Measurements from ENCODE around the gene MAGI2.
"Not testable (repeated sequence)": the region's sequence is repeated elsewhere in the genome, so short reads cannot be mapped to it uniquely, and the experiment has no call there.

MAGI2 gene

DNA sequence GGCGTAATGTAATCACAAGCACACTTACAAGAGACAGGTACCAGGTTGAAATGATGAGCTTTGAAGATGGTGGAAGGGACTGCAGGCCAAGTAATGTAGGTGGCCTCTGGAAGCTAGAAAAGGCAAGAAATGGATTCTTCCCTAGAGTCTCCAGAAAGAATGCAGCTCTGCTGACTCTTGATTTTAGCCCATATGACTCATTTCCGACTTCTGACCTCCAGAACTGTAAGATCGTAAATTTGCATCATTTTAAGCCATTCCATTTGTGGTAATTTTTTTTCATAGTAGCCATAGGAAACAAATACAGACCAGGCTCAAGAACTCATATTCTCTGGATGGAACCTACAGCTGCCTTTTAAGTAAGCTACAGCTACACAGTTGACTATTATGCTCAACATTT lies 315.5 kb downstream of the MAGI2 start:
- DNase-seq = no peak

DNA sequence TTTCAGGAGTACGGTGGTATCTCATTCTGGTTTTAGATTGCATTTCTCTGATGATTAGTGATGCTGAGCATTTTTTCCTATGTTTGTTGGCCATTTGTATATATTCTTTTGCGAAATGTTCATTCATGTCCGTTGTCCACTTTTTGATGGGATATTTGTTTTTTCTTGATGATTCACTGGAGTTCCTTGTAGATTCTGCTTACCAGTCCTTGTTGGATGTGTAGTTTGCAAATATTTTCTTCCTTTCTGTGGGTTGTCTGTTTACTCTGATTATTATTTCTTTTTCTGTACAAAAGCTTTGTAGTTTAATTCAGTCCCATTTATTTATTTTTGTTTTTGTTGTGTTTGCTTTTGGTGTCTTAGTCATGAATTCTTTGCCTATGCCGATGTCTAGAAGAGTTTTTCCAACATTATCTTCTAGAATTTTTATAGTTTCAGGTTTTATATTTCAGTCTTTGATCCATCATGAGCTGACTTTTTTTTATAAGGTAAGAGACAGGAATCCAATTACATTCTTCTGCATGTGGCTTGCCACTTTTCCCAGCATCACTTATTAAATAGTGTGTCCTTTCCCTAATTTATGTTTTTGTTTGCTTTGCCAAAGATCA lies 320.5 kb downstream of the MAGI2 start:
- DNase-seq = no peak

DNA sequence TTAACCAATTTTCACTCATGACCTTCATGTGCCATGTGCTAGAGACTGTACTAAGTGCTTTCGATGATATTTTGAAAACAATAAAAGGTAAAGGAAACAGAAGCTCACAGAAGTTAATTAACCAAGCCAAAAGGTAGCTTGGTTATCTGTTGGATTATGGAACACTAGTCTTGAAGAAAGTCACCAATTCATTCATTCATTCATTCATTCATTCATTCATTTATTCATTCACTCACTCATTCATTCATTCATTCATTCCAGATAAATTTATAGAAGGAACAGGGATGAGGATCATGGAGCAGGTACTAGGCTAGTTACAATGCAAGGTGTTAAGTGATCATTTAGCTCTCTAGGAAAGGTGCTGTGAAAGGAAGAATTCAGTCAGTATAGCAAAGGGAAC lies 322.8 kb downstream of the MAGI2 start:
- no peak for DNase-seq

DNA sequence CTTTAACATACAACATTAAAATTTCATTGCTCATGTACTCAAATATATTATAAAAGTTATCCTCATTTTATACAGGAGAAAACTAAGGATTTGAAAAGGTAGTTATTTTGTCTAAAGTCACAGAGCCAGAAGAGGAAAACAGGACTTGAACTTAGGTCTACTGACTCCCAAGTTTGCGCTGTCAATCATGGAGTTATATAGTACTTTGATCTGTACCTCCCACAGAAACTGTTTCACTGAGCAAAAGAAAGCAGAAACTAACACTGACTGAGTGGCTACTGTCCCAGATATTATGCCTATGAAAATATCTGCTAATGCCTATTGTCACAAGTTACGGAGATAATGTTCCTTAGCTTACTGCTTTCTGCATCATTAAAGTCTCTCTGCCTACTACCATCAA lies 329.1 kb downstream of the MAGI2 start:
- DNase-seq = no peak

DNA sequence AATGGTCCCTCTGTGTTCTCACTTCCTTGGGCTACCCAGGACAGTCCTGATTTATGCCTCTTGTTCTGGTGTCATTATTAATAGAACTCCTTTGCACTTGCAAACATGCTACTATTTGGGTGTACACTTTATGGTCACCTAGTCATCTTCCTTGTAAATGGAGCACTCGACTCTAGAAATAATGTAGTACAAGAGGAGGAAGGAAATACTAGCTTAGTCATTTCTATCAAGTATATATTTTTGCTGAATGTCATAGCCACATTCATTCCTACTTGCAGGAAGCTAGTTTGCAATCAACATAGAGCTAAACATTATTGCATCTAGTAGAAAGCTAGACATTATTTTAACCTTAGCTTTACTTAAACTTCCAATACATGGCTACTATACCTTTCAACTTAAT lies 335.3 kb downstream of the MAGI2 start:
- DNase-seq = no peak

DNA sequence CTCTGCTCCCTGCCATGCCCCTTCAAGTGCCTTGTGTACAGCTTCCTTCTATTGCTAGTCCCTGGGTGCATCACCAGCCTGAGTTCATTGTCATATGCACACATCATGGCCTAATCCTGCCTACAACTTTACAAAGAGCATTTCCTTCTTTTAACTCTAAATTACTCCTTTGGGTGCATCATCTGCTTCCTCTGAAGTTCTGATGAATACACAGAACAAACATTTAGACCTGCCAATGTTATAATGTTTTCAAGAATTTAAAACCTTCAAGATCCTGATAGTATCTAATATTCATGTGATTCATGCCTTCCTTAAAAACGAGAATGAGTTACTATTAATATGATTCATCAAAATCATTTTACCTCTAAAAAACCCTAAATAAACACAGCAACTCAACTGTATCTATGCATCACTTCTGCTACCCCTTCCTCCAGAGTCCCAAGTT lies 357.1 kb downstream of the MAGI2 start:
- no peak for DNase-seq

DNA sequence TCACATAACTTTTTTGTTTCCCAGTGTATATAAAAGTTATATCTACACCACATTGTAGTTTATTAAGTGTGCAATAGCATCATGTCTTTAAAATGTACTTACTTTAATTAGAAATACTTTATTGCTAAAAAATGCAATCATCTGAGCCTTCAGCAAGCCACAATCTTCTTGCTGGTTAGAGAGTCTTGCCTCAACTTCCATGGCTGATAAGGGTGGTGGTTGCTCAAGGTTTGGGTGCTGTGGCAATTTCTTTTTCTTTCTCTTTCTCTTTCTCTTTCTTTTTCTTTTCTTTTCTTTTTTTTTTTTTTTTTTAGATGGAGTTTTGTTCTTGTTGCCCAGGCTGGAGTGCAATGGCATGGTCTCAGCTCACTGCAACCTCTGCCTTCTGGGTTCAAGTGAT lies 360.0 kb downstream of the MAGI2 start:
- DNase-seq = no peak

DNA sequence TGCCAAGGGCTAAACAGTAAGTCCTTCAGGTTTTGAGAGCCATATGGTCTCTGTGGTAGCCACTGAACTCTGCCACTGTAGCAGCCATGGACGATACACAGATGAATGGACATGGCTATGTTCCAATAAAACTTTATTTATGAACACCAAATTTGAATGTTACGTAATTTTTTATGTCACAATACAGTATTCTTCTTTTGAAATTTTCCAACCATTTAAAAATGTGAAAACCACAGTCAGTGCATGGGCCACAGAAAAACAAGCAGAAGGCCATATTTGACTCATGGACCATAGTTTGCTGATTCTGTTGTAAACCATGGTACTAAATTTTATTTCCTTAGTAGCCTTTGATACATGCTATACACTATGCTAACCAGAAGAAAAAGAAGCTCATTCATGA lies 361.8 kb downstream of the MAGI2 start:
- no peak for DNase-seq

DNA sequence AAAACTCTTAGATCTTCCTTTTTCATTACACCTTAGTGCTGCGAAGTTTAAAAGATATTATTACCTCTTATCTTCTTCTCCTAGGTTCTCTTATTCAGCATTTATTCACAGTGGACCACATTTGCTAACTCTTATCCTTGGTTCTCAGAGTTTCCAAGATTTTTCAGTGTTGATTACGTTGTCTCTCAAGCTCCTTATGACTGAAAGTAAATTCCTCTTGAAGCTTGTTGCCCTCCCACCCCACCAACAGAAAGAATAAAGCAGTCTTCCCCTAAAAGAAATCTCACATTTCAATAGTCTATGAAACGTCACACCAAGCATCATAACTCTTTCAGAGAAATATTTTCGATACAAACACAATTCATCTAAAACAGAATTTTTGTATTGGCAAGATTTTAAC lies 362.5 kb downstream of the MAGI2 start:
- DNase-seq = no peak

DNA sequence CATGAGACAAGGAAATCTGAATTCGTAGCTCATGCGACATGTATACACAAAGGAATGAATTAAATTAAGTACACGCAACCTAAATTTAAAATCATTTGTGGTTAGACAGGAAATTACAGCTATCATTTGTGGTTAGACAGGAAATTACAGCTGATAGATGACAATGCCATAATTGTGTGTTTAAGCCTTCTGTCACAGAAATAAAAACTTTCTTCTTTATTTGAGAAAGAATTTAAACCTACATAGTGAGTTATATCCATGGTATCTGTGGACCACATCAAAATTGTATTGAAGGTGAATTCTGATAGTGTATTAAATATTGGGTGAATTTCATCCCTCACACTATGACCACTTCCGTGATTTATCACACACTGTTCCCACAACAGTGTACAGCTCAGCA lies 362.9 kb downstream of the MAGI2 start:
- no peak for DNase-seq

DNA sequence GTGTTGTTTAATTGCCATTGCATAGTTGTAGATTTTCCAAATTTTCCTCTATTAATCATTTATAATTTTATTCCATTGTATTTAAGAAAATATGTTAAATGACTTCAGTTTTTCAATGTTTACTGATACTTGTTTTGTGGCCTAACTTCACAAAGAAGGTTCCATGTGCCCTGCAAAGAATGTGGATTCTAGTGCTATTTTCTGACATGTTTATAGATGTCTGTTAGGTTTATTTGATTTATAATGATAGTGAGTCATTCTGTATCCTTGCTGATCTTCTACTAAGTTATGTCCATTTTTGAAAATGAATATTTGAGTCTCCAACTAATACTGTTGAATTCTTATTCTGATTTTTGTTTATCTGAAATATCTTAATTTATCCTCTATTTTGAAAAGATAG lies 369.0 kb downstream of the MAGI2 start:
- no peak for DNase-seq

DNA sequence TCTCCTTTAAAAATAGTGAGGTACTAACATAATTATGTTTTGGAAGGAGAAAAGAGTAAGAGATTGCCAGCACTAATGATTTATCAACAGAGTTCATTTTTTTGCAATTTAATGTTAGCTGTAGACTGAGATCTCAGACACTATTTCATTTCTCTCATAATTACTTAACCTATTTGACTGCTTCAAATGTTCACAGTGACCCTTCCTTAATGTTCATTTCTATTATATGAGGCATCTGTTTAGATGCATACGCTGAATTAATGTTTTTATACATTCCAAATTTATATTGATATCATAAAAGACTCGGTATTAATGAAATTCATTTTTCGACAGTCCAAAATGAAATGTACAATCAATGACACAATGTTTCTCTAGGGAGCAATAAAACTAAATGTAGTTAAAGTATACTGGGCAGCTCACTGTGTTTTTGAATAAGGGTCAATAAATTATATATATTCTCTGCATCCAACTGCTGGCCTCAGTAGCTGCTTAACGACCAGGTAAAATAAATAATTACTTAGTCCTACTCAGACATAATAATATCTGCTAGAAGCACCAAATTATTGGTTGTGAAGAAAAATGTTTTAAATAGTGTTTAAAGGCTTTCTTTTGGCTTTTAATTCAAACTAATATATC lies 373.4 kb downstream of the MAGI2 start:
- no peak for DNase-seq

DNA sequence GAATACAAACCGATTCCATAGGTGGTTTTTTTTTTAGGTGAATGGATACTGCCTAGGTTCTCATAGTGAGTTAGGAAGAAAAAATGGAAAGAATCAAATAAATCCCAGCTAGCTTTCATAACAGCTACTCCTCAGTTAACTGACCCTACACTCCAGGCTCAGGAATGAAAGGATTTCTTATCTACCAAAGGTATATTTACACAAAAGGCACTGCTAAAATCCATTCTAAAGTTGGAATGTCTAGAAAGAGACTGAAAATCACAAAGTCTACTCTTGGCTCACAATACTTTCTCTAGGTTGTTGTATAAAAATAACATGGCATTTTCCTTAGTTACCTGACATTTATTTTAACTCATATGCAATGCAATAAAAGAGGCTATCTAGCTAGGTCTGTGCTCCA lies 375.2 kb downstream of the MAGI2 start:
- no peak for DNase-seq

DNA sequence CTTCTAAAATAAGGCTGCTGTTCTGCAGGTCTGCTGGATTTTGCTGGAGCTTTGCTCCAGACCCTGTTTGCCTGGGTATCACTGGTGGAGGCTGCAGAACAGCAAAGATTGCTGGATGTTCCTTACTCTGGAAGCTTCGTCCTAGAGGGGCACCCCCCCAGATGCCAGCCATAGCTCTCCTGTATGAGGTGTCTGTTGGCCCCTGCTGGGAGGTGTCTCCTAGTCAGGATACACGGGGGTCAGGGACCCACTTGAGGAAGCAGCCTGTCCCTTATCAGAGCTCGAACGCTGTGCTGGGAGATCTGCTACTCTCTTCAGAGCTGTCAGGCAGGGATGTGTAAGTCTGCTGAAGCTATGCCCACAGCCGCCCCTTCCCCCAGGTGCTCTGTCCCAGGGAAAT lies 382.3 kb downstream of the MAGI2 start:
- not testable (repeated sequence) for DNase-seq

DNA sequence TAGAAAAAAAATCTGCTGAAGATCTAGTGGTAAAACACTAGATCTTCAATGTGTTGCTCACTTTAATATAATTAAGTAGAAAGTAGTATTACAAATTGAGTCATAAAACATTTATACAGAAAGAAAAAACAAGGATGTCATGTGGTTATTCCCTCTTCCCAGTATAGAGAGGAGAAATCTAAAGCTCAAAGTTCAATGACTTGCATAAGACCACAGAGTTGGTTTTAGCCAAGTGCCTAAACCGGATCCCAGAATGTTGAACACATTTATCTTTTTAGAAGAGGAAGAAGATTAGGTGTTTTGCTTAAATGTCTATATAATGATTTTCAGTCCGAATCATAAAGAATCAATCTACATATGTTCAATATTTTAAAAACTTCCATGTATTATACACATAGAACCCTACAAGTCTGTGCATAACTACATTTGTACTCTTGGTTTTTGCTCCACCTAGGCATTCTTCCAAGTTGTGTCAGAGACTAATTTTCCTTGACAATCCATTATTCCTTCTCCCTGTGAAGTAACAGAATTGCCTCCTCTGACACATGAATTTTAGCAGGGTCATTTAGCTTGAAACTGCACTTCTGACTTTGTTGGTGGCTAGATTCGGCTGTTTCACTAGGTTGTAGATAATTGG lies 389.2 kb downstream of the MAGI2 start:
- DNase-seq = no peak

DNA sequence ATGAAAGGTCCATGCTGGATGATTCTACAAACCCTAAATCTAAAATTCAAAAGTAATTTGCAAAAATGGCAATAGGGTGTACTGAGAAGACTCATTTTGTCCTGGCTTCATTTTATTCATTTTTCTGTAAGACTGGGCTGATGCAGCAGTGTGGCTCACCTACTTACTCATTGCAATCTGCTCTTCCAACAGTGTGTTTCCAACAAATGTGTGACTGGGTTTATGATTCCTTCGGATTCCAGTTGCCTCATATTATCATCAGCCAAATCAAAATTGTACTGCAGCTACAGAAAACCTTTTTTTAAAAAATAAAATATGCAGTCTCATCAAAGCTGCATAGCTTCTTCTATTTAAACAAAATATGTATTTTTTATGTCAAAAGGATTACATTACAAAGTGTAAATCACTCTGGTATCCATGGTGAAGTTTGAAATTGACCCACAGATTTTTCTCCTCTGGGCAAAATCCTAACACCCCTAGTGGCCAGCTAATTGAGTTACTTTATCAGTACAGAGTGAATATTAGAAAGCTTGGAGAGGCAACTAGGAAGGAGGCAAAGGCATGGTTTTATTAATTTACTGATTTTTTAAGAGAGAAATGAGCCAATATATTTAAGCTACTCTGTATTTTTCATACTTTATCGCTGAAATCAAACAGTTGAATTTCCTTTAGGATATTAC lies 390.3 kb downstream of the MAGI2 start:
- DNase-seq = no peak

DNA sequence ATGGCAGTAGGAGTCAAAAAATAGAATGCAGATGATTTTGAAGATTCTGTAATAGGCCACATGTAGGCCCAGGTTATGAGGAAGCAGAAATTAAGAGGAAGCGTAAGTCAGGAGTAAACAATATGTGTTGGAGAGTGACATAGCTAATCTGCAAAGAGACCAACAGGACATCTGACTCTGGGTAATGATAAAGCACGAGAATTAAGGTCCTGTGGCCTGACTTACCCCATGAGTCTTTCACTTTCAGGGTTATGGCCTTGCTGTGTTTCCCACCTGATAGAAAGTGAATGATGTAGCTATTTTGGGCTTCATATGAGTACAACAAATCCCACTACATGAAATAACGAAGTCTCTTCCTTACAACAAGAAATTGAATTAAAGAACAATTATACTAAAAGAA lies 393.0 kb downstream of the MAGI2 start:
- DNase-seq = no peak

DNA sequence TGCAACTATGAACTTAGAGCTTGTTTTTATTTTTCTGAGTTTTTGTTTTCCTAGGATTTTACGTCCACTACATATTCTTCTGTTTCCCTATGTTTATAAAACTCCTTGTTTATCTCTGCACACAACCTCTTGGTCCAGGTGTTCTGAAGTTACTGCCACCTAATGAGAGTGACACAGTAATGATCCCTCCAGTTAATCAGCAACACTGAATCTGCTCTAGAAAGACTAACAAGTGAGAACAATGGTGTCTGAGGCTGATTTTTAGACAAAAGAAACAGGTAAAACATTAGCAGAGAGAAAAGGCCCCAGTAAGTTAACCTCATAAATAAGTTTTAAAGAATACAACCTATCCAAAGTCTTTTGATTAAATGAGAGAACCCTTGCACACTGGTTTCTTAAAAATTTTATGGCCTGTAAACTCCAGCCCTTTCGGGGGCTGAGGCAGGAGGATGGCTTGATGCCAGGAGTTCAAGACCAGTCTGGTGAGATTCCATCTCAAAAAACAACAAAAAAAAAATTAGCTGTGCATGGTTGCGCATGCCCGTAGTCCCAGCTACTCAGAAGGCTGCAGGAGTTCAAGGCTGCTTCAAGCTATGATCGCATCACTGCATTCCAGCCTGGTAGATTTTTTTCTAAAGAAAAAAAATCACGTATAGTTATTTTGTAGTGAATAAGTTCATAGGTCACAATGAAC lies 397.6 kb downstream of the MAGI2 start:
- DNase-seq = no peak

DNA sequence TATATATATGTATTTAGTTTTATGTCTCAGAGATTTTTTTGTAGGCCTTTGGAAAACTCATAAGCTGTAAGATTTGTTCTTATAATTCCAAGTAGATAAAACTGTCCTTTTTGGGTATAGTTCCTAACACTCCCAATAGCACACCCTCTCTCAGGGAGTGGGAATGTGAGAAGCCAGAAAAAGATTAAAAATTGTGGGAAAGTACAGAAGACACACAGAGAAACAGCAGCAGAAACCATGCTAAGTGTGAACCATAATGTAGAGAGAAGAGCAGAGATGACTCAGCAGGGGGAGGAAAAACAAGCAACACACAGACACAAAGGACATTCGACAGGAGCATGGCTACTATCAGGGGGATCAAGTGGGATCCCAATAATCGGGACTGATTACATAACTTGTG lies 401.6 kb downstream of the MAGI2 start:
- no peak for DNase-seq

DNA sequence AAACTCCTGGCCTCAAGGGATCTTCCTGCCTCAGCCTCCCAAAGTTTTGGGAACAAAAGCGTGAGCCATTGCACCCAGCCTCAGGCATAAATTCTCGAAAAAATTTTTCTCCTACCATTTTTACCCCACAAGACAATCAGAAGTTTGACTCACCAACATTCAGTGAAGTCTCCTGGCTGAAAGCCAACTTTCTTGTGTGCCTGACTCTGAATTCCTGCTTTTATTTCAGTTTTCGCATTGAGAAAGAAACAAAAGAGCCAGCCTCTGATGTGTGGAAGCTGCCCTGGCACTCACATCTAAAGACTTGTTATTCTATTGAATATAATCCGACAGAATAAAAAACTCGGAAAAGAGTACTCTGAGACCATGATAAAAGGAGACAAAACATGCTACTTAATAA lies 402.9 kb downstream of the MAGI2 start:
- no peak for DNase-seq

DNA sequence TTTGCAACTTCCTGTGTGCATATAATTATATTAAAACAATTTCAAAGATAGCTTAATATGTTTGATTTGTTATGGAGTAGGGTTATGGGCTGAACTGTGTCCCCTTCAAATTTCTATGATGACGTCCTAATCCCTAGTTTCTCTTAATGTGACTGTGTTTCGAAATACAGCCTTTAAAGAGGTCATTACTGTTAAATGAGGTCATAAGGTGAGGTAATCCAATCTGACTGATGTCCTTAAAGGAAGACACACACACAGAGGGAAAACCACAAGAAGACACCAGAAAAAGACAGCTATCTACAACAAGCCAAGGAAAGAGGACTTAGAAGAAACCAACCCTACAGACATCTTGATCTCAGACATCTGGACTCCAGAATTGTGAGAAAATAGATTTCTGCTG lies 407.4 kb downstream of the MAGI2 start:
- DNase-seq = no peak

DNA sequence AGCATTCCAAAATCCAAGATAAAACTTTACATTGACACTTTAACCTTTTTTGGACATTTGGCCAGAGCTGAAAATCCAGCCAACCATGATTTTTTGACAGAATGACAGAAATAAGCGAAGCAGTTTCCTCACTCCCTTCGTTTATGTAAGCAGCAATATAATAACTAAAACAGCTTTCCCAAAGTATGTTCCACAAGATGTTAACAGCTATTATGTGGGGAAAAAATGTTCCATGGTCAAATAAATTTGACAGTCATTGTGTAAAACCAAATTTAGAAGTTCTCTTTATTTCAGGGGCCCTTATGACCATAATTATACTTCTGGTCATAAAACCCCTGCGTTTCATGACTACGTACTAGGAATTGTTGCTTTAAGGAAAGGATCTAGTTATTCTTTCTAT lies 416.5 kb downstream of the MAGI2 start:
- DNase-seq = no peak

DNA sequence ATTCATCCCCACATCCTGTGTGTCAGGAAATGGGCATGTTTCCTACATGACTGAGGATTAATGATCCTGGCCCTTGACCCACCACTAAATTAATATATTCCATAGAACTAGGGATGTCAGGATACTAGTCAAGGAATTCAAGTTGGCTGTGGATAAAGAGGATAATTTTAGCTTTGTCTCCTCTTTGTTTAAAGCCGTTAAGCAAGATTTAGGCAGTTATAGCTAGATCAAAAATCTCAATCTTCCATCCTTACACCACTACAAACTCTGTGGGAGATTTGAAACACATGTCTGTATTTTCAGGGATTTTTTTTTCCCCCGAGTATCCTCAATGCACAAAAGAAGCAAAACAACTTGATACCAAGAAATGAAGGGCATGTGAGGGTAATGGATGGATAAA lies 417.1 kb downstream of the MAGI2 start:
- DNase-seq = no peak

DNA sequence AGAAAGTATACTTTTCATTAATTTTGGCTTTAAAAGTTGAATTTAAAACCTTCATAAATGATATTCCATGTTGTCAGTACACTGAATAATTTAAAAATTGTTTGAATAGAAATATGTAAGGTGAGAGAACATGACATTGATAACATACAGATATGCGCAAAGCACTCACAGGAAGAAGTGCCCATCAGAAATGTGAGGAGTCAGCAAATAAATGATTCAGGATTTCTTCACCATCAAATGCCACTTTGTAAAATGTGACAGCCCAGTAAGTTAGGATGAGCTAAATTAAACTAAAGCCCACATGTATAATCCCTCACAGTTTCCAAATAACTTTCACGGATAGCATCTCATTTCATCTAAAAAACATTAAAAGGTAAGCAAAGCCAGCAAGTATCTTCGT lies 417.6 kb downstream of the MAGI2 start:
- no peak for DNase-seq

Measured in activated naive CD4-positive, alpha-beta T cell treated with Interleukin-2 at 50 U/mL for 16 hours (primary cell).